ENCODE measurements around the gene MACROD1.

The MACROD1 gene

DNA sequence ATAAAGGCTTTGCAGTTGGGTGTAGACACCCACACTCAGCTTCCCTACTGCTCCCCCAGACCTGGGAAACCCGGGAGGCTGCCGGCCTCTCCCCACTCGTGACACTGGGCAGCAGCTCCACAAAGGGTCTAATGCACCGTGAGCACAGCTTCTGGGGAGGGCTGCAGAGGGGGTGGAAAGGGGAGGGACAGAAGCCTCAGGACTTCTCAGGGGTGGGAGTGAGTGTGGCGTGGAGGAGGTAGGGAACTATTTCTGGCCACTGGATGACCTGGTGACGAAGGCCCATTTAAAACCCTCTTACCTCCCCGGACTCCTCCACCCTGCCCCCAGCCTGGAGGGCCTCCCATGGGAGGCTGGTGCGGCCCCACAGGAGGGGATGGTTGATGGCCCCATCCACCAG is 56.6 kb downstream of the MACROD1 start:
- no peak for DNase-seq

DNA sequence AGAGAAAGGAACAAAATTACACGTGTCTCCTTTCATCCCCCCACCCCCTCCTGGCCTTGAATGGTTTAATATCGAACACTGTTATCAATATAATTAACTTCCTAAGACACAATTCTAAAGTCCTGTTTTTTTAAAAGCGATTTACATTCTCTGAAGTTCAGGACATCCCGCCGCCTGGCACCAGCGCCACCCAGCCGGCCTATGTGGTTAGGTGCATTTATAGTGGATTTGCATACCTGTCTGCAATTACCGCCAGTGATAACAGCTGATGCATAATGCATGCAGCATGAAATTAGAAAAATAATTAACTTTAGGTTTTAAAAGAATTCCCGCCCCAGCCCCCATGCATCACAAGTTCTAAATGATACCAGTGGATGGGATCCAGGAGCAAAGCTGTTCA is 58.6 kb downstream of the MACROD1 start:
- DNase-seq = no peak

DNA sequence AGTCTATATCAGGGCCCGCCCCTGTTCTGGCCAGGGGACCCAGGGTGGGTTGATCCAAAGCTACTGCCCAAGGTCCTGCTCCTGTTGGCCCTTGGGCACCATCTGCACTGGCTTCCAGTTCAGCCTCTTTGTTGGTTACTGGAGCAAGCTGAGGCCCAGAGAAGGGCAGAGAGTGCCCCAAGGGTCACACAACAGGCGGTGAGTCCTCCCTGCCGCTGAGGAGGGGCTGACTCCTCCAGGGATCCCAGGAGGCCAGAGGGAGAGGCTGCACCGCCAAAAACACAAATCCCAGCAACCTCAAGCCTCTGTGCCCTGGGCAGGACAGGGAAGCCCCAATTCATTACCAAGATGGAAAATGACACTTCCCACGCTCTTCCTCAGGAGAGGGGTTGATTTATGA is 61.3 kb downstream of the MACROD1 start:
- no peak for DNase-seq

DNA sequence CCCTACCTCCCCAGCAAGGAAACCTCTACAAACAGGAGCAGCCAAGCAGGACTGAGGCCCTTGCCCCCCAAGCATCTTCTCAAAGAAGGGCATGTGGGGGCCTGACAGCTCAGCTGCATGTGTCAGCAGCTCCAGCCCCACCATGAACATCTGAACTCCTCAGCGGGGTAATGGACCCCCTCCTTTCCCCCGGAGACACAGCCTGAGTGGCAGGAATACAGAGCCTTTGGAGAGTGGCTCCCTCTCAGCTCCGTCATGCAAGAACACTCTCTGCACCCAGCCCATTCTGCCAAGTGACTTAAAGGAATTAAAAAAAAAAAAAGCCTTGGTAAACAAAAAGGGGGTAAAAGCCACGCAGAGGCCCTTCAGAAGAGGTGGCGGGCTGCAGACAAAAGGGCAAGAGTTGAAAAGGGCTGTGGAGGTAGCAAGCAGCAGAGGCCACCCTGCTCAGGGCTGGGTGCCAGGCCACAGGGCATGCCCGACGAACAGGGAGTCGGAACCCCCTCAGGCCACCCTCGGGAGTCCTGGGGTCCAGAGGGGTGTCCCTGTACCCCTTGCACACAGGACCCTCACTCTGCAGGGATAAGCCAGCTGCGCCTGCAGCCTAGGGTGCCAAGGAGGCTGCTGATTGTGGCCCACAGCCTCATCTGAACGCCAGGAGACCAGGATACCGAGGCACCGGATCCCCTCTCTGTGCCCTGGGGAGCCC is 62.5 kb downstream of the MACROD1 start:
- no peak for DNase-seq

DNA sequence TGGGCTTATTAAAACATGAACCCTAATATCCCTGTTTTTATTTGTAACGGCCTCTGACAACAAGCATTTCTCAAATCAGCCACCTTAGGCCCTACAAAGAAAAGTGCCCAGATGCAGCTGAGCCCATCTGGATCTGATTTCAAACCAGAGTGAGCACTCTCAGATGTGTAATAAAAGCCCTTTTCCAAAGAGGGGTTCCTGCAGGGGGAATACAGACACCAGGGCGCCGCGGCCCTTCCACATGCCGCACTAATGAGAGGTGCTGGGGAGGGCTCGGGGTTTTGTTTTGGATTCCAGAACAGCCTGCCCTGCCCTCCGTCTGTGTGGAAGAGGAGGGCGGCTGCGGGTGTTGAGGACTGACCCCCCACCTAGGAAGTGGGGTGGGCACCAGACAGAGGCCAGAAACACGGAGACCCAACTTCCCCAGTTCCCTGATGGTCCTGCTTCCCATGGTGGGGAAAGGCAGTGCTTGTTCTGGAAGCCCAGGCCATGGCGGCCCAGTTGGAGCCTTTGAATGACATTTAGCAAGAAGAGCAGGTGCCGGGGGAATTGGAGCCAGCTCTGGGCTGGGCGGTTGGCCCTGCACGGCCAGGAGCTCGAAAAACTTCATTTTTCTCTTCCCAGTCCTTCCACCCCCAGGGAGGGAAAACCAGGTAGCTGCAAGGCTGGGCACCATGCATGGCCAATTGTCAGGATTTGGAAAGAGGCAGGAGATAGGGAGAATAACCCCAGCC is 63.7 kb downstream of the MACROD1 start:
- no peak for DNase-seq

DNA sequence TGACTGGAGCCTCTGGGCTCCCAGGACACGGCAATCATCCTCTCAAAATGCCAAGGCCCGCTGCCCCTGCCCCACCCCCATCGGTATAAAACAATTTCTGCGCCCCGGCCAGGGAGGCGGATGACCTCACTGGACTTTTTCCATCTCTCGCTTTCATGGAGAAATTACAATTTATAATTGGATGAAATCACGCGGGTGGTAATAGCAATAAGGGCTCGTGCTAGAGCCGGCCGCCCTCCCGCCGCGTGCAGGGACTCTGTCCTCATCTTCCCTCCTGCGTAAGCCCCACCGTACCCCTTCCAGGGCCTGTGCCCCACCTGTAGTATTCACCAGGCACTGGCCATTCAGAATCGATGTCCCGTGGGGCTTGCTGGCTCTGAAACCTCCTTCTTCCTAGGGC is 64.5 kb downstream of the MACROD1 start:
- no peak for DNase-seq

DNA sequence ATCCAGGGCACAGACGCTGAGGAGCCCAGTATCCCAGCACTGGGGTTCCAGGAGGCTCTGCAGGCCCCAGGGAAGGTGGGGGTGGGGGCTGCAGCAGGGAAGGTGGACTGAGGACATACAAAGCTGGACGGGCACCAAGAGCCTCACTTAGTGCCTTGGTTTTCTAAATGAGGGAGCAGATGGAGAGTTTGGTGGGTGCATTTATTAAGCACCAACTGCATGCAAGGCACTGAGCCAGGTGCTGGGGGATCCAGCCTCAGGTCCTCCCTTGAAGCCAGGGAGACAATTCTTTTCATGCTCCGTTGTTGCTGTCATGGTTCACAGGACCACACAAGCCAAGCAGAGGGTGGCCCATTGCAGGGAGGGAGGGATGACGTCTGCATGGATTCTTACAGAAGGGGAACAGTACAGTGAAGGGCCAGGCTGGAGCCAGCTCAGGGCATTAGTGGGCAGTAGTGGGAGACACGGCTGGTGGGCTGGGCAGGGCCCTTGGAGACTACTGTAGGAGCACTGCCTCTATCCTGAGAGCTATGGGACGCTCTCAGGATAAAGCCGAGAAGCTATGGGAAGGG is 65.0 kb downstream of the MACROD1 start:
- no peak for DNase-seq

DNA sequence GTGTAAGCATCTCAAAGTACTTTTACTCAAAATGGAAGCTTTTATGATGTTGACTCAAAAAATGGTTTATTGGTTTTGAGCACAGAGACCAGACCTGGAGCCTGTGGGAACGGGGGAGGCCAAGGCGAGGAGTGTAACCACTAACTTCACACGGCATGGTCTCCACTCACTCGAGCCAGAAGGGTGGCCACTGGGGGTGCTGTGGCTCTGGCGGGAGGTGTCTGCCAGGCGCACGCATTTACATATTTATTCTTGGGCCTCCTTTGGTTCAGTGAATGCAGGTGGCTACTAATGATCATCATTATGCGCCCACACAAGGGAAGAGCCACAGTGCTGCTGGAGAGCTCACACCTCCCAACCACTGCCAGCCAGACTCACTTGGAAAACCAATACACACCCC is 65.6 kb downstream of the MACROD1 start:
- no peak for DNase-seq

DNA sequence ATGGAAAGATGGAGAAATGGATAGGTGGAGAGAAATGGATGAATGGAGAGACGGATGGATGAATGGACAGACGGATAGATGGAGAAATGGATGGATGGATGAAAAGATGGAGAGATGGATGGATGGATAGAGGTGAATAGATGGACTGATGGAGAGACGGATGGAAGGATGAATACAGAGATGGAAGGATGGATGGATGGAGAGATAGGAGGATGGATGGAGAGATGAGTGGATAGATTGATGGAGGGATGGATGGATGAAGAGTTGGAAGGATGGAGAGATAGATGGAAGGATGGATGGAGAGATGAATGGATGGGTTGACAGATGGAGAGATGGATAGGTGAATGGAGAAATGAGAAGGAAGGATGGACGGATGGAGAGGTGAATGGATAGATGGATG is 66.5 kb downstream of the MACROD1 start:
- DNase-seq = no peak

DNA sequence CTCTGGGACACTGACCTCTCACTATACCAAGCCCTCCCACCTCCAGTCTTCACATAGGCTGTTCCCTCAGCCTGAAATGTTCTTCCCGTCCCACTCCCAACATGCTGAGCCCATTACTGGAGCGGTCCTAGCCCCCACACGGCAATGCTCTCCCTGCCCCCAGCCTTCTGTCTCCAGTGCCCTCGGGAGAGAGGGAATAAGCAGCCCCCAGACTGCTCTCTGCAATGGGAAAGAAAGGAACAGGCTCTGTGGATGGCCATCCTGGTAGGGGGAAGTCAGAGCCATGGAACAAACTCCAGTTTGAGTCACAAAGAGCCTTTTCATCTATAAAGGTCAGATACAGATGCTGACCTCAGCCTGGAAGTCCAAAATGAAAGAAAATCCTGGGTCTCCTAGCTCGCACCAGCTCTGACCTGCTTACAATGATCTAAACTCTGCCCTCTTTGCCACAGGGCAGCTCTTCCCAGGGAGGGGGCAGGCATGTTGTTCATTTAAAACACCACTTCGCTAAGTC is 67.5 kb downstream of the MACROD1 start:
- no peak for DNase-seq

DNA sequence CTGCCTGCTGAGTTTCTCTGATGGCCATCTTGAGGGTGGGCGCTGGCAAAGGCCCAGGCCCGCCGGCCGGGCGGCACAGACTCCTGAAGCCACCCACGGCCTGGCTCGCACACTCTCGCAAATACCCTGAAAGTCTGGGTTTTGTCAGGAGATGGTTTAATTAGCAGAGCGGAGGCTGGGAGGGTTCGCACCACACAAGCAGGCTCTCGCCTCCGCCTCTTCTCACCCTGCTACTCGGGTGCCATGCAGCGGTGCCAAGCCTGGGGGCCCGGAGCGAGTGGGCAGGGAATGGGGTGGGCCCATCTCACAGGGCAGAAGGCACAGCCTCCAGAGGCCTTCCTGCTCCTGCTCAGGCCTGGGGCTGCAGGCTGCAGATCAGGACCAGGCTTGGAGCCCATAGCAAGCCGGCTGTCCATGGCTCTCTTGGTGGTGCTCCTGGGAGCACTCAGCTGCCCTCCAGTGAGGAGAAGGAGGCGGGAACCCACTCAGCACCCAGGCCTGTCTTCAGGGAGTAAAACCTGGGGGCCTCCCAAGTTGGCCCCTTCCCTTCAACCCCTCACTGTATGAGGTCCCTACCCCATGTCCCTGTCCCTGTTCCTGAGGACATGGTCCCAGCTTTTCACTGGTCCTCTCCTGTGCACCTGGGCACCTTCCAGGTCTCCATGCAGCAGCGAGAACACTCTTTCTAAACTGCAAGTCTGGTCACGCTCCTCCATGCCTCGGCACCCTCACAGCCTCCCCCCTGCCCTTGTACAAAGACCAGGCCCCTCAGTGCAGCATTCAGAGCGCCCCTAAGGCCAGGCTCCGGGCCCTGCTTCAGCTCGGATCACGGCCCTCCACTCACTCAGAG is 68.2 kb downstream of the MACROD1 start:
- no peak for DNase-seq

DNA sequence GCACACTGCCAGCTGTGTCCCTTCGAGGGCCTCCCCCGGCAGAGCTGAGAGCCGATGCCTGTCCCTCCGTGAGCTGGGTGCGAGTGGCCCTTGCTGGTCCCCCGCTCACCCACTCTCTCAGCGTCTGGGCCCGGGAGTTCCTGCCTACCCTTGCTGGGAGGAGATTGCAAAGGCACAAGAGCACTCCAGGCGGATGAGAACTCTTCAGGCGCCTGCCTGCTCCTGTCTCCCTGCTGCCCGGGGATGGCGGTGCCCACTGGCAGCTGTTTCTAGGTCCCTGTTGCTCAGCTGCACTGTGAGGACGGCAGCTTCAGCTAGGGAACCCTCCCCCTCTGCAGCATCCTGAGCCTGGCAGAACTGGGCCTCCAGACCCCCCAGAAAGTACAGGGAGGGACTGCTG is 69.1 kb downstream of the MACROD1 start:
- DNase-seq = no peak

DNA sequence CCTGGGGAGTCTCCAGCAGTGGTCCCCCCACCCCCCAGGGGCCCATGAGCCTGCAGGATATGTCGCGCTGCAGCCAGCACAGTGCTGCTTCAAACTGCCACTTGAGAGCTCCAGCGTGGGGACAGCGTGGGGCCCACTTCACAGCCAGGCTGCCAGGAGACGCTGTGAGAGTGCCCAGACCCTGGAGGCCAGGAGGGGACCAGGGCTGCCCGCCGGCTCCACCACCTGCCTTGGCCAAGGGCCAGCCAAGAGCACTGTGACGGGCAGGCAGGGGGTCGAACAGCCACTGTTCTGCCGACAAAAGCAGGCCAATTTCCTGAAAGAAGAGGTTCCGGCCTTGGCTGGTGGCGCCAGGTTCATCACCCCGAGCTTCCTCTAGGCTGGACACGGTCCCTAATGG is 70.0 kb downstream of the MACROD1 start:
- DNase-seq = no peak

DNA sequence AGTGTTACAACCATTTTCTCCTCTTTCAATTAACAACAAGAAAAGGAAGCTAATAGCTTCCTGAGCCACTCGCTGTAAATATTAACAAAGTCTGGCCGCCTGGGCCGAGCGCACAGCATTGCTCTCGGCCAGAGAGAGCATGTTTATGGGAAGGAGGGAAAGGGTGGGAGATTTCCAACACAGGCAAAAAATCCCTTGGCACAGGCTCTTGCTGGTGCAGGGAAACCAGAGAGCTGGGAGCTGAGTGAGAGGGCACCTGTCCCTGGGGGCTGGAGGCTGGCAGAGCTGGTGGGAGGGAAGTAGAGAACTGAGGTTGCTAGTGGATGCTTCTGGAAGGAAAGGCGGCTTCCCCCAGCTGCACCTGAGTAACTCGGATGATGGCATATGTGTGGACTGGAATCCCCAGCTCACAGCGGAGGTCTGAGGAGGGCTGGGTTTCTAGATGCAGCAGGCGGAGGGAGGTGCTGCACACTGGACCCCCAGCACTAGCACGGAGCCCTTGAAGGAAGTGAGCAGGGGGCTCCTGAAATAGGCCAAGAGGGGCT is 70.6 kb downstream of the MACROD1 start:
- no peak for DNase-seq

DNA sequence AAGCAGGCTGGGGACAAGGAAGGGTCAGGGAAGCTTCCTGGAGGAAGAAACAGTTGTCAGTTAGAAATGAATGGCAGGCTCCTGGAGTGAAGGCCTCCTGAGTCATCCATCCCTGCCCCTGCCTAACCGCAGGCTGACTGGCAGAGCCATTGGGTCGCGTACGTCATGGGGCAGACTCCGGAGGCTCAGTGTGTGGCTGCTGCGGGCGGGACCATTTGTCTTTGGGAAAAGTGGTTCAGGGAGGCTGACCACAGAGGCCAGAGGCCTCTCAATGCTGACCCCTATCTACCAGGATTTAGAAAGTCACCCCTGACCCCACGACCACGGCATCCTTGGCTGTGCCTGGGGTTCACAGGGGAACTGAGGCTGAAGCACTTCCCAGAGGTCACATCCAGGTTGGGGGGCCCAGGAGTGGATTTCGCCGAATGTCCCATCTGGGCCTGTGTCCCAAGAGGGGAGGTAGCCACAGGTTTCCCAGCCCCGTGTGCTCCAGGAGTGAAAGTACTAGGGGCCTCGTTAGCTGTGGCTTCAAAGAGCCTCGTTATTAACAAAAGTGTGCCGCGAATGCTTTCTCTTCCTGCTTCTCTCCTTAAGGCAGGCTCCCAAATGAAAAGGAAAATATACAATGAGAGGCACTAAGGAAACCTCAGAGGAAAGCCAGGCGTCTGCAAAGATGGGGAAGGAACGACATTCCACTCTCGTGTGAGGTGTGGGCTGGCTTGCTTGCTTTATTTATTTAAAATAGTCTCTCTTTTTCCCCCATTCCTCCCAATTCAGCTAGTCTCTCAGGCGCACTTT is 71.3 kb downstream of the MACROD1 start:
- no peak for DNase-seq

DNA sequence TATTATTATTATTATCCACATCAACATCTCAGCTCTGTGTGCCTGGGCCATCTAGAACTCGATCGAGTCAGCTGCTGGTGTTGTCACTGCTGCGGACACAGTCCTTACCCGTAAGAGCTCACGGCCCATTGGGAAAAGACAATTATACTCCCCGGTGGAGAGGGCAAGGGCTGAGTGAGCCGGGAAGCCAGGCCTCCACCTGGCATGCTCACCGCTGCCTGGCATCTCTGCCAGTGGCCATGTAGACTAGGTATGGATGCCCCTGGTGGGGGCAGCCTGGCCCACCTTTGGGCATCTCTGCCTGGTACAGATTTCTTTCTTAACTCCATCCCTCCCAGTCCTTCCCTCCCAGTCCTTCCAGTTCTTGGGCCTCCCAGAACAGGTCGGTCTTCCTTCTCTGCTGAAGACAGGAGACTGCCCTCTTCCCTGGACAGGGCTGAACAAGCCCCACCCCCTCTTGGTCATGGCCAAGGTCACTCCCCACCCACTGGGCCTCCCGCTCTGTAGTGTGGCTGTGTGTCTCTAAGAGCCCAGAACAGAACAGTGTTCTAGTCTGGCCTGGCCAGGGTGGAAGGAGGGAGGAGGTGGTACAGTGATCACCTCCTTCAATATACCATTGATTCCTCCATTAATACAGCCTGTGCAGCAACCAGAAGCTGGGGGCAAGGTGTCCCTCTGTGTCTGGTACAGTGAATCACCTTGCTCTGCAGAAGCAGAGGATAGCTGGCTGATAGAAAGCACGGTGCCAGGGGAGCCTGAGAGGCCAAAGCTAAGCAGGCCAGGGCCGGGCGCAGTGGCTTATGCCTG is 72.5 kb downstream of the MACROD1 start:
- no peak for DNase-seq

DNA sequence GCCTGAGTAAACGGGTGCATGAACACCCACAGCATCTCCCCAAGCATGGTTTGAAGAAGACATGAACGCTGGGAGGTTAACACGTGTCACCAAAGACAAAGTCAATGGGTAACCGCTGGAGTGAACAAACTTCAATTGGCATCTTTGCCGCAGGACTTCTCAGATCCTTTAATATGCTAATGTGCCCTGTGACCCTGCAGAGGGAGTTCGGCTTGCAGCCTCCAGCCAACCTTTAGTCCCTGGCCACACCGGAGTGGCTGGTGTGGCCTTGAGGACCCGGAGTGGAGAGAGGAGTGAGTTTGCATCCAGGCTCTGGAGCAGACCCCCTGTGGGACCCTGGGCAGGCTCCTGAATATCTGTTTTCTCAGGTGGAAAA is 73.2 kb downstream of the MACROD1 start:
- DNase-seq = no peak

DNA sequence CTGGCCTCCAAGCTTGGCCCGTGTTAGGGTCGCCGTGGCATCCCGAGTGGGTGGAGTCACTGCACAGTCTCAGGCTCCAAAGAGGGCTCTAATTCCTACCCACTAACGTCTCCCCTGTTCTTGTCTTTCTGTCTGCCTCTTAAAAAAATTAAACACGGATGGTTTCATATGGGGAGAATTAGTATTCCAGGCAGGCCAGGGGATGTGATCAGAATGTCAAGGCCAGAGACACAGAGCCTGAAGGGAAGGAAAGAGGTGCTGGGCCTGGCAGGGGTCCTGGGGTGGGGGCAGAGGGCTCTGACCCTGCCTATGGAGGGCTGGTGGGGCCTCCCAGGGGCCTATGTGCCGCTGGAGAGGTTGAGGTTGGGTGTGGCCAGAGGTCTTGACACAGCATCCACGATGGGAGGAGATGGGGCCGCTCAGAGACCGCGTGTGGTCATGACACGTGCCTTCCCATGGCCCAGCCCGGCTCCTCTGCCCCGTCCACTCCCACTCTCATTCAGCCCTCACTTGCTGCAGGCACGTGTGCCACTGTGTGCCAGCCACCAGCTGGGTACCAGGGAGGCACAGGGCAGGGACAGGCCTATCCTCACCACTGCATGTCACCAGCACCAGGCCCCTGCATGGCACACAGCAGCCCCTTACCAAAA is 73.7 kb downstream of the MACROD1 start:
- no peak for DNase-seq

DNA sequence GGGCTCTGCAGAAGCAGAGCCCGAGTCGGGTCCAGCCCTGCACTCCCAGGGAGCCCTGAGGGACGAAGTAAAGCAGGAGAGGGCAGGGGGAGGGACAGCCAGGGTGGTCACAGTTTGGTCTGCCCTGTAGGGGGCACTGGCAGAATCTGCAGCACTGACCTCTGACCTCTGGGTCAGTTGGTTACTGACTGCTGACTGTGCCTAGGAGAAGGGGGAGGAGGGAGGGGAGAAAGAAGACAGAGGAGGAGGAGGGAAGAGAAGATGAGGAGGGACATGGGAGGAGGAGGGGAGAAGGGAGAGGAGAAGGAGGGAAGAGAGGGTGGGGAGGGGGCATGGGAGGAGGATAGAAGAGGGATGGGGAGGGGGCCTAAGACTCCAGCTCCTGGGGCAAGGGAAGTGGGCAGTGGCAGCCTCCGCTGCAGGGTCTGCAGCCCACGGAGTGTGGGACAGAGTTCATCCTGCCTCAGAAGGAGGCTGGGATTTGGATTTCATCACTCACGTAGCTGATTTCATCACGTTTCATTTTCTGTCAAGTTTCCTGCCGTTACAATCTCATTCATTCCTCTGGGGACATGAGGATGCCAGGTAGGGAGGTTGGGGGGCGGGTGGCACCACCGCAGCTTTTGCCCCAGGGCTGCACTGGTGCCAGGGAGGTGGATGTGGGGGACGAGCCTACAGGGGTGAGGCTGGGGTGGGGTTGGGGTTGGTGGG is 75.0 kb downstream of the MACROD1 start:
- no peak for DNase-seq

All from stimulated activated naive CD4-positive, alpha-beta T cell (primary cell).